COLO668 (cell line): ENCODE data around the gene PKN1.
A peak's percentile ranks its signal among the peaks of the same experiment; 100 is the strongest.

Experiments used
- DNase-seq: peaks from one replicate; lab custom pipeline; 2025; ENCODE audit not compliant: unreplicated experiment; lab: John Stamatoyannopoulos, UW

The PKN1 gene

DNA sequence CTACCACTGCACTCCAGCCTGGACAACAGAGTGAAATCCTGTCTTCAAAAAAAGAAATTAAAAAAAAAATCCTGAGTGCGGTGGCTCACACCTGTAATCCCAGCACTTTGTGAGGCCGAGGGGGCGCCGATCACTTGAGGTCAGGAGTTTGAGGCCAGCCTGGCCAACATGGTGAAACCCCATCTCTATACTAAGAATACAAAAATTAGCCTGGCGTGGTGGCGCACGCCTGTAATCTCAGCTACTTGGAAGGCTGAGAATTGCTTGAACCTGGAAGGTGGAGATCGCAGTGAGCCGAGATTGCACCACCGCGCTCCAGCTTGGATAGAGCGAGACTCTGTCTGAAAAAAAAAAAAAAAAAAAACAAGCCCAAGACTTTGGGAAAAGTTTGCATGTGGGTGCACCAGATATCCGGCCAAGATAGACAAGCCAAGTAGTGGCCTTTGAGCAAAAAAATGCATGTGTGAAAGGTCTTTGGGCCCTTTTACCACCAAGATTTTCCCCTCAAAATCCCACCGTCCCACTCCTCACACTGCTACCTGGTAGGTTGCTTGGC lies 79.4 kb downstream of the PKN1 start:
- no peak for DNase-seq

DNA sequence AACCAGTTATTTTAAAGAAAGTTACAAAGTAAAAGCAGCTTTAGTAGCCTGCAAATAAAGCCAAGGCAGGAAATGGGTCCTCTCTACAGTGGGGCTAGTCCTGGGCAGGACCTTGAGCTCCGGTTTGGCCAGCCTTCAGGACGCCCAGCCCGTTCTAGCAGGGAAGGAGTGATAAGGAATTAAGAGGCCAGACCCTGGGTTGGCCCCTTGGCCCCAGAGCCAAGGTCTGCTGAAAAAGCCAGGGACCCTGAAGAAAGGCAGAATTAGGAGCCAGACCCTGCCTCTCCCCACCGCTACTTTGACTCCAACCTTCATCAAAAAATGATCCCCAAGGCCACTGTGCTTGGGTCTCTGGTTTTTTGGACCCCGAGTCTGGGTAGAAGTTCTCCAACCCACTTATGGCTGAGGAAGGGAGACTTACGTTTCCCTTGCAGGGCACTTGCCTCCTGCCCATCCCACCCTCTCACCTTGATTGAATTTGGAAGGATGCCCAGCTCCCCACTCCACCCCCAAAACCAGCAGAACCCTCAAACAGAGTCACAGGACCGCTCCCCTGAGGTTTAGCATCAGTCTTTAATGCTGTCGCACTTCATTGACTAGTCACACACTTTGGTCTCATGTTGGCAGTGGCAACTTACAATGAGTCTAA lies 81.2 kb downstream of the PKN1 start:
- no peak for DNase-seq

DNA sequence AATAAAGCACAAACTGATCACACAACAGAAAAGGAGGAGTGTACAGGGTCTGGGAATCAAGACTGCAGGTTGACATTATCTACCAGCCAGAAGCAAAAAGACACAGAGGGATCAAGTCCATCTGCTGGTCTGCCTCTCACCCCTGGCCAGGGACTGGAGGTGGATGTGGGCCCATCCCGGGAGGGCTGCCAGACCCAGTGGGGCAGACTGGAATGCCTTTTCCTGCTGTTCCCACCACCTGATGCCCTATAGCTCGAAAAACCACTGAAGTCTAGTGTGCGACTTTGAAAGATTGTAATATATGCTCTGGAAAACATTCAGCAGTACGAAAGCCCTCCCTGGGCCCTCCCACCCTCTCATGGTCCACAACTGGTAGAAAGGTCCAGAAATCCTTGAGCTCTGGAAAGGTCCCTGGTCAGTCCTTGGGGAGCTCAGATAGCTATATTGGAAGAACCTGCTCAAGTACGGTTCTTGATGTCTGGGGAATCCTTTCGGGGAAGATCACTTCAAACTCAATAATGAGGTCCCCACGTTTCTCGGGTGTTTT lies 82.5 kb downstream of the PKN1 start:
- no peak for DNase-seq

DNA sequence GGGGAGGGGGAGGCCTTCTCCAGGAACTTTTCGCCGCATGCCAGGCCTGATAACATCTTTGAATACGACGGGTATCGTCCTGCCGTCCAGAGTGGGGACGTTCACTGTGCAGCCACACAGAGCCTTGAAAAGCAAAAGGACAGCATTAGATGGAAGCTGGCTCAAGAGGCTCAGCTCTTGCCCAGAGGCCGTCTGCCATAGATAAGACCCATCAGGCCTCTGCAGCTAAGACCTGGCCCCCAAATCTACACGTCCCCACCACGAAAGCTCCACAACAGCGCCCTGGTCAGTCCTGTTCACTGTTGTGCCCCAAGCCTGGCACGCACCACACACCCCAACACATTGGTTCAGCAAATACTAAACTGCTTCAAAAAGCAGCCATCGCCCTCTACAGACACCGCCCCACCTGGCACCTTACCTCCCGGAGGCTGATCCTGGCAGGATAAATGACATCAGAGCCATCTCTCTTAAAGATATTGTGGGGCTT lies 83.0 kb downstream of the PKN1 start:
- DNase-seq: peak; percentile 27

DNA sequence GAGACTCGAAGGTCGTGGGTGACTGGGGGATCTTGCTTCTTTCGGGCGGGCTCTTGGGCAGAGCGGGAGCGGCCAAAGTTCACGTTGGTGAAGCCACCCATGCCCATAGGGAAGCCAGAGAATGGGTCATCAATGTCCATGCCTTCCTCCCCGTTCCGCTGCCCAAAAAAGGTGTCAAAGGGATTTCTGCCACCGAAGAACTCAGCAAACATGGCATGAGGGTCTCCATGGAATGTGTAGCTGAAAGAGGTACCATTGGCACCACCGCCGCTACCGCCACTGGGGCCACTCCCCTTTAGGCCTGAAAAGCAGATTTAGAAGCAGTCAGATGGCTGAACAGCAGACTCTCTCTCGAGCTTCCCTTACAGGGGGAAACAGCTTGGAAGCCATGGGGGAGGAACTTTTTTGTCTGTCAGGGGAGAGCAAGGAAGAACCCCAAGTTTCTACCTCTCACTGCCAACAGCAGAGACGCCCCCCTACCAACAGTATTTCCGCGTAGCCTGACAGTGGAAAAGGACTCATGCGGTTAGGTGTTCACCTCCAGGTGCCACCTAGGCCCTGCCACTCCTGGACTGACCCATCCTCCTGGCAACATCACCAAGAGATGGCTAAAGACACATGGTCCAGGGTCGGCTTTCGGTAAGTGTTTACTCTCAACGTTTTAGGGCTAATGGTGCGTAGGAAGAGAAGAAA lies 83.8 kb downstream of the PKN1 start:
- no peak for DNase-seq

DNA sequence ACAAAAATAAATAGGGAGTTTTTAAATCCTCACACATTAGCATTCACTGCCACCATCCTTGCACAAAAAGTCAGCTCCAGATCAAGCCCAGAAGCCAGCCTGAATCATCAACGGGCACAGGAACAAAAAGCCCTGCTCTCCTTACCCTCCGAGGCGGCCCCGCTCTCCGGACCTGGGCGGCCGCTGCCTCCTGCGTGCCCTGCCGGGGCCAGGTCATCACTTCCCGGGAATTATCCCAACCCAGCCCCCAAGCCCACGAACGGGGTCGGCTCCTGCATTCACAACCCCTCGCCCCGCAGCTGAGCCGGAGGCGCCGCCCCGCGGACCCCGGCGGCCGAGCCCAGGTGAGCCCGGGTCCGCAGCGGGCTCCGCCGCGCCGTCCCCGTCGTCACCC lies 84.3 kb downstream of the PKN1 start:
- no peak for DNase-seq

DNA sequence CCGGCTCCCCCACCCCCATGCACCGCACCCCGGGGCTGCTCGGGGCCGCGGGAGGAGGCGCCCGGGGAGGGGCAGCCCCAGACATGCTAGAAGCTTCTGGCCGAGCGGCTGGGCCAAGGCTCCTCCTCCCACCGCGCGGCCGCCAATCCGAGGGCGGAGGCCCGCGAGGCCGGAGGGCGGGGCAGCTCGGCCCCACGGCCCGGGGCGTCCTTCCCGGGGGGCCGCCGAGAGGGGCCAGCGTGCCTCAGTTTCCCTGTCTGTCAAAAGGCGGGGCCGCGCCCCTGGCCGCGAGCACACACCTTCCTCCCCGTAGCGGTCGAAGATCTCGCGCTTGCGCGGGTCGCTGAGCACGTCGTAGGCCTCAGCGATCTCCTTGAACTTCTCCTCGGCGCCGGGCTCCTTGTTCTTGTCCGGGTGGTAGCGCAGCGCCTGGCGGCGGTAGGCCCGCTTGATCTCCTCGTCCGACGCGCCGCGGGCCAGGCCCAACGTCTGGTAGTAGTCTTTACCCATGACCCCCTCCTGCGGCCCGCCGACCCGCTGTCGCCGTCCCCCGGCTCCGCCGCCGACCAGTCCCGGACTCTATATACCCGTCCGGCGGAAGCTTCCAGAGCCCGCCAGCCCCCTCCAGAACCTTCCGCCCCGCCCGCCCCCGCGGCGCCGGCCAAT lies 84.9 kb downstream of the PKN1 start, which contains the start of gene DNAJB1:
Gene DNAJB1, minus strand, starts transcription at position 558 of the 666 bp plus-strand sequence. Its CDS starts 48 bp downstream, at position 510.
- DNase-seq: peak; percentile 79

DNA sequence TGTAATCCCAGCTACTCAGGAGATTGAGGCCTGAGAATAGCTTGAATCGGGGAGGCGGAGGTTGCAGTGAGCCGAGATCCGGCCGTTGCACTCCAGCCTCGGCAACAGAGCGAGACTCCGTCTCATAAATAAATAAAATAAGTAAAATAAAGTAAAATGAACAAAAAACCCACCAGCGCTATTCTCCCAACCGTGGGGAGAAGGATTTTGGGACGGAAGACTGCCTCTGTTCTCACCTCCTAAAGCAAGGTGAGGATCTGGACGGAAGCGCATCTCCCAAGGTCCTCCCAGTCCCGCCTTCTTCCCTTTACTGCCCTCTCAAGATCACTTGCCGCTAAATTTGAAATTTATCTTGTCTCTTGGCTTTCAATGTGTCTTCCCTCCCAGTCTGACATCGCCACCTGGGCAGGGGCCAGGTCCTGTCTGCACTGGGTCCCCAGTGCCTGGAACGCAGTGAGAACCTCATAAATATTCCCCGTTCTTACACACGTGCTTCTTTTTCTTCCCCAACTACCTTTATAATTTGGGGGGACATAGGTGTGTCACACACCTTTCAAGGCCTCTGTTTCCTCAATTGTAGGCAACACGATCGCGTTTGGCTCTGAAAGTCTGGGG lies 86.2 kb downstream of the PKN1 start:
- DNase-seq: no peak

DNA sequence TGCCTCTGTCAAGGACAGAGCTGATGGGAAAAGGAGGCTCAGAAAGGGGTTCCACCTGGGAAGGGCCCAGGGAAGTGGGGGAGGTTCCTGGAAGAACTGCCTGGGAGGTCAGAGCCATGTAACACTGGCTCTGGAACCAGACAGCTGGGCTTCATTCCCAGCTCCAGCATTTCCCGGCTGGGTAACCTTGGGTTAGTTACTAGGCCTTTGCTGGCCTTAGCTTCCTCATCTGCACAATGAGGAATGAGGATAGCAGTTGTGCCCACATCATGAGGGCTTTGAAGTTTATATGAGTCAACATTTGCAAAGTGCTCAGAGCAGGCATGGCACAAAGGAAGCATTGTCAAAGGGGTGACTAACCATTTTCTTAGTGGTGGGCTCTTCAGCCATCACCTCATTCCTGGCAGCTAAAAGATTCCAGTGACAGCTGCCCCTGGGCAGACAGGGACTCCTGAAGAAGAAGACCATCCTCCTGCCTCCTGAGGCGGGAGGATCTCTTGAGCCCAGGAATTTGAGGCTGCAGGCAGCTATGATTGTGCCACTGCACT lies 86.8 kb downstream of the PKN1 start:
- no peak for DNase-seq

DNA sequence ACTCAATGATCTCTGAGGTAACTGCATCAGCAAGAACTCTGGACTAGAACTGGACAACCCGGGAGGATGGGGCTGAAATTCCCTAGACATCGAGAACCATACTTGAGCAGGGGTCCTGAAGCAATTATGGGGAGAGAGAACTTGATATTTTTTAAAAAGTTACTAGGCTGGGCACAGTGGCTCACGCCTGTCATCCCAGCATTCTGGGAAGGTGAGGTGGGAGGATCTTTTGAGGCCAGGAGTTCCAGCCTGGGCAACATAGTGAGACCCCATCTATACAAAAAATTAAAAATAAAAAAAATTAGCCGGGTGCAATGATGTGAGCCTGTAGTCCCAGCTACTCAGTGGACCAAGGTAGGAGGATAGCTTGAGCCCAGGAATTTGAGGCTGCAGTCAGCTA lies 87.4 kb downstream of the PKN1 start:
- no peak for DNase-seq
